ENCODE measurements around the gene URI1. TPM values are rescaled to one million over a fixed set of nuclear protein-coding genes. Genes with fewer than 3 reads are reported as not detected.
A peak's percentile ranks its signal among the peaks of the same experiment; 100 is the strongest.

The URI1 gene
- total RNA-seq, 2 donors from 2014 or later = 43.1 to 51.1 TPM

GRCh38 chr19:30064348-30064699, 122.3 kb downstream of the URI1 start:
- intact Hi-C loops (cut with DNase I) = no loop called here
- peak; percentile 58 for DNase-seq (ENCODE audit: low spot score)

DNA sequence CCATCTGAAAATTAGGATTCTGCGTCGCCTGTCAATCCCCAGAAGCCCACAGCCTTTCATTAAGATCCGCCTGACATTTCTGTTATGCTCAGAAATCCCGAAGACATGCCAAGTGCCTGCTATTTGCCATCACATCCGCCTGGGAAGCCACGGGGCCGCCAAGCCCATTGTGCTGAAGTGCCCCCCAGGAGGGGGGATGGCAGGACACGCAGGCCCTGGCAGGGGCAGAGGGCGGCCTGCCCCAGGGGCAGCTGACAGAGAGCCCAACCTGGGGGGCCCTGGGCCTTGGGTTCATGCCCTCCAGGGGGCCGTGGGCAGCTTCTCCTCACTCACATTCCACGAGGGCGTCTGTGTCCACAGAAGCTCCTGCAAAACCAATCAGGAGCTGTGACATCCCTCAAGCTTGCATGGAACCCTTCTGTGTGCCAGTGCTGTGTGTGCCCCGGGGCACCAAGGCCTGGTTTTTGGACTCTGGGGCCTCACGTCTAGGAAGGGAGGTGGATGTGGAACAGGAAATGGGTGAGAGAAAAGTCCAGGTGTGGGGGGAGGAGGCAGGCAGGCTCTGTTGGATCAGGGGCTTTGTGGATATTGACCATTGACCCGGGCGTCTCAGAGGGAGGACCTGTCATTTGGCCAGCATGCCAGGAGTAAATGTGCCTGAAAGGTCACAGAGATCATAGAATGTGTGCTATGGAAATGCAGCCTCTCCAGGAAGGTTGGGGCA, 122.9 kb downstream of the URI1 start:
- intact Hi-C loops (cut with DNase I) = no loop called here
- DNase-seq (ENCODE audit: low spot score) = peak; percentile 60

- peak; percentile 56 for DNase-seq (ENCODE audit: low spot score)
- intact Hi-C loops (cut with DNase I) = loop anchor here in 1 of 2 donors (1.0 kb wide), 1 partner anchor 32 kb away; no protein-coding TSS in a partner anchor
Measured at GRCh38 chr19:30065680-30066606, 123.9 kb downstream of the URI1 start.

Other genes starting within 250 kb of the URI1 start
- gene C19orf12, start 227.0 kb upstream of the URI1 start, total RNA-seq = 10 to 100 TPM; 26.7 to 29.8 TPM
- gene CCNE1, start 130.2 kb upstream of the URI1 start, total RNA-seq = 1 to 10 TPM in 1 of 2 donors, under 1 TPM in 1; 0.71 to 1.0 TPM